HG03521 (cell line): ENCODE measurements around the gene RER1.
A peak's percentile ranks its signal among the peaks of the same experiment; 100 is the strongest.

ENCODE experiments used
- ATAC-seq: cut with Tn5 transposase; IDR thresholded peaks from one replicate; pipeline ENCODE4 v1.9.1; 2021; ENCODE audit warnings: mild to moderate bottlenecking, moderate library complexity; ENCODE audit not compliant: unreplicated experiment

The RER1 gene

DNA sequence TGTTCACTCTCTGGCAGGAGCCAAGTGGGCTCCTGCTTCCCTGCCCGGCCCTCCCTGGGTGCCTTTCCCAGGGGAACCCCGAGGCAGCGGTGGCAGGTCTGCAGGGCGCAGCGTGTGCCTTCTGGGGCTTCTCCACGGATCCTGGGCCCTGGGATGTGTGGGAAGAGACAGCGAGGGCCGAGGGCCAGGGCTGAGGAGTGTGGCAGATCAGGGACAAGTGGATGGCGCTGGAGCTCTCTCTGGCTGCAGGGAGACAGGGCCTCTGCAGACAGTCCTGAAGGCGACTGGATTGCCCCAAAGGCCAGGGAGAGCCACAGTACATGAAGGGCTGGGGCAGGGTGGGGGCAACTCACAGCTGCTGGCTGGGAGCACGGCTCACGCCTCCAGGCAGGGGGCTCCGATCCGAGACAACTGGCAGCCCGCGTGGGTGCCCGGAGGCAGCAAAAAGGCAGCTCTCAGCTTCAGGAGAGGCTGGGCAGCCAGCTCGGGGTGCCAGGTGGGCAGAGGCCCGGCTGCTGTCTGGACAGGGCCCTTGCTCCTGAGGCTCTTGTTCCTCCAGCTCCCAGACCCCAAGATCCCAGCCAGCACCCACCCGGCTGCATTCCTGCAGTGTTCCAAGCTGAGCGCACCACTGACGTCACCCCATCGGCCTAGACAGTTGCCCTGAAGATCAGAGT is 16.3 kb upstream of the RER1 start:
- ATAC-seq: no peak

GRCh38 chr1:2375923-2376260 is 15.7 kb upstream of the RER1 start:
- ATAC-seq: no peak

GRCh38 chr1:2376261-2376741 is 15.3 kb upstream of the RER1 start:
- ATAC-seq: no peak

DNA sequence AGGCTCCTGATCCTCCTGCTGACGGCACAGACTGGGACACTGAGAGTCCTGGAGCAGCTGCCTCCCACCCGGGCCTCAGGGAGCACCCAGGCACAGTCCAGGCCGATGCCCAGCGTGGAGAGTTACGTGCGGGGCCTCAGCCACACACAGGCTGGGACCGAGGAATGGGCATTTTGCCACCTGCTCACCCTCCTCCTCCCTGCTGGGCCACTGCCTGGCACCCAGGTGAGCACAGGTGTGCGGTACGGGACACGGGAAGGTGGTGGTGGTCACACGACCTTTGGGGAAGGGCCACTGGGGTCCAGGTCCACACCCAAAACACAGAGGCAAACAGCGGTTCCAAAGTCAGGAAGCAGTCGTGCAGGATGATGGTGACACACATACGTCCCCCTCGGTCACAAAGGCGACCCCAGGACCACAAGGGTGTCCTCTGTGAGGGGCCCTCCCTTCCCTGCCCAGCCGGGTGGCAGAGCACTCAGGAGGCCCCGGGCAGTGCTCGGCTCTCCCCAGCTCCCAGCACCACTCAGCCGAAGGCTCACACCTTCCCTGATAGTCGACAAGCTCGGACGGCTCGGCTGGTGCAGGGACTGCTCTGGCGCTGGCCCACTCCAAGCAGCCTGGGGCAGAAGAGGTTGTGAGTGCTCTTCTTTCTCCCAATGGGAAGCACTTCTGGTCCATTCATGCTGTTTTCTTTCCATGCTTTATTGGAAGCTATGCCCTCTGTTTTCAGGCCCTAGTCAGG is 14.5 kb upstream of the RER1 start:
- no peak for ATAC-seq

DNA sequence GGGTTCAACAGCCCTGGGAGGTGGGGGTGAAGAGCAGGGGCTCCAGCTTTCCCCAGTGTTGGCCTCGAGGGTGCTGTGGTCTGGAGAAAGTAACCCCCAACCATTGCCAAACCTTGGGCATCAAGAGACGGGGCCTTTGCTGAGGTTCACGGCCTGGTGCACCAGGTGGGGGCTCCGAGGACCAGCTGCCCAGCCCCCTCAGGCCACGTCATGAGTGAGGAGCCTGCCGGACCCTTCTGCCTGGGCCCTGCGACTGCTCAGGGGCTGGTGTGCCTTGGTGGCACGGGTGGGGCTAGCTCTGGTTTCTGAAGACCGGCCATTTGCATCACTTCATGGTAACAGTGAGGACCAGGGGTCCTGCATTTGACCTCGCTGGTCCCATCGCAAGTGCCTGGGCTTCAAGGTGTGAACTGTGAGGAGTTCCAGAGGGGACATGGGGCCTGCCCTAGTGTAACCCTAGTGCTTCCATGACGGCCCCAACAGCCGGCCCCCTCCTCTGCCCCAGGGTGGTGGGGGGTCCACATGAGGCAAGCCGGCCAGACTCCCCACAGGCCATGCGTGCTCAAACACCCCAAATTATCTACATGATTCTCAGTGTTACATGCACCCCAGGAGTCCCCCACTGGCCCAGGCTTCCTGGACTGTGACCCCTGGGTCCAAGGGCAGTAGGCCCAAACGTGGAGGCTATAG is 13.7 kb upstream of the RER1 start:
- ATAC-seq: no peak

DNA sequence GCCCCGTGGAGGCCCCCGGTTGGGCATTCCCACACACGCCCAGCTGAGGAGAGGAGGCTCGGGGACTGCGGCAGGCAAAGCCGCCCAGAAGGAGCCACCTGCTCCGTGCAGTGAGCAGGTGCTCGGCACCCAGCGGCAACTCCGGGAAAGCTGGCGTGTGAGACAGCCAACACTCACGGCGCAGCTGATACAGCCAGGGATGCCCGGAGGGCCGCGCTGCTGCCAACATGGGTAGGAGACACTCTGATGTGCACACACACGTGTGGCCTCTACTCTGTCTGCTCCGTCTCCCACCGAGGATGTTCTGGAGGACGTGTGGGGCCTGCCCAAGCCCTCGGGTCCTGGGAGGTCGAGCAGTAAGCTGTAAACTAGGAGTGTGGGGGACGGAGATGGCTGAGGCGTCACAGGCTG is 13.2 kb upstream of the RER1 start:
- ATAC-seq: no peak

- no peak for ATAC-seq
Measured at GRCh38 chr1:2378956-2379732, 12.5 kb upstream of the RER1 start.

- no peak for ATAC-seq
Measured at GRCh38 chr1:2379733-2380404, 11.8 kb upstream of the RER1 start.

- ATAC-seq: no peak
Measured at GRCh38 chr1:2380816-2381591, 10.6 kb upstream of the RER1 start.

- ATAC-seq: peak; percentile 48
Measured at GRCh38 chr1:2381741-2382620, 9.7 kb upstream of the RER1 start.

DNA sequence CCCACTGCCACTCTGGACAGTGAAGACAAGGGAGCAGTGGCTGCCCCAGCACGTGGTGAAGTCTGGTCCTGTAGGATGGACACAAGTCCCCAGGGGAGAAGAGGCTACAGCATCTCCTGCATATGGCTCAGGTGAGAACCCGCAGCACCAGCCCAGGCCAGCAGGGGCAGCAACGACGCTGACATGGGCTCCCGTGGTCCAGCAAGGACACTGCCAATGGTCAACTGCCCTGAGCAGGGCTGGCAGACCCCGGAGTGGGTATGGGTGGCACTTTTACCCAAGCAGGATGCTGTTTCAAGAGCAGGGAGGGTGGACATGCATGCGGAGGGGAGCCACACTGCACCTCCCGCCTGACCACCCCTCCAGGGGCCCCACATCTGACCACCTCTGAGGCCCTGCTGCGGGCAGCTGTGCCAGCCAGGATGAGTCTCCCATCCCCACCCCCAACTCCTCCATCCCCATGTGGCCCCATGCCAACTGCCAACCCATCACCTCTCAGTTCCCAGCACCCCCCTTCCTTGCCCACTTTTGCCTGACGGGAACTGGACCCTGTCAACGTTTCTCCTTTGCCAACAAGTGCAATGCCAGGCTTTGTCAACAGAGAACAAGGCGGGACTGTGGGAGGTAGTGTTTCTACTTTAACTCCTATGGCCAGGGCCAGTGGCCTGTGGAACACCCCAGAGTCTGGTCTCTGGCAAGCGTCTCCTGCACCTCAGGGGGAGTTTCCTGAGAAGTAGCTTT is 8.8 kb upstream of the RER1 start:
- no peak for ATAC-seq

DNA sequence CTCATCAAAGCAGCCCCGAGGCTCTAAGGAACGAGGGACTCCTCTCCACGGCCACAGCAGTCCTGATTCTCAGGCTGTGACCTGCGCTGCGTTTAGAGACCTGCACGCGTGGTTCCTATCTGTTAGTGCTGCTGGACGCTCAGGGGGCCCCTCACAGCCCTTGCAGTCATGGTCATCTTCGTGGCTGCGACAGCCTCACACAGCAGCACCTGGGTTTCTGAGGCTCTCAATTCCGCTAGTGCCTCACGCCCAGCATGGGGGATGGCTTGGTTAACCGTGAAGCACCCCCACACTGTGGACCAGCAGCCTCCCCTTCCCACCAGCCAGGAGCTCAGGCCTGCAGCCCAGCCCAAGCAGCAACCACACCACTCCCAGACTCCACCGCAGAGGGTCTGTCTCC is 8.1 kb upstream of the RER1 start:
- no peak for ATAC-seq

GRCh38 chr1:2384130-2384860 is 7.3 kb upstream of the RER1 start:
- ATAC-seq: no peak

DNA sequence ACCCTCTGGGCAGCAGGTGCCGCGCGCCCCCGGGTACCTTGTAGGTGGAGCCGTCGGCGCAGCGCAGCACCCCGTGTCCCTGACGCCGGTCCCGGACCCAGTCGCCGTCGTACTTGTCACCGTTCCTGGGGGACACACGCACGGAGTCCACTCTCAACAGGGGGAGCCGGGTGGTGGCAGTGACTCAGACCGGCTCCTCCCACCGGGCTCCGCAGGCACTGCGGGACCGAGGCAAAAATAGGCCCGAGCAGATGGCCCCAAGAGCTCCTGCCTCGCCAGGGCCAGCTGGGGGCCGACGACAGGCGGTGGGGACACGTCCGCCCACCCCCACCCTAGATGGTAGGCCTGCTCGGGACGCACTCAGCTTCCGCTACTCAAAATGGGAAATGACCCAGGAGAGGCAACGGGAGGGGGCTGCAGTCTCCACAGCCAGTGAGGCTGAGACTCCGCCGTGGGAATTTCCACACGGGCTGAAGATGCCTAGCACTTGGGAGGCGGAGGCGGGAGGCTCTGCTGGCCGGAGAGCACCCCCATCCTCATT is 6.6 kb upstream of the RER1 start:
- ATAC-seq: no peak

GRCh38 chr1:2385606-2386280 is 5.9 kb upstream of the RER1 start:
- no peak for ATAC-seq

DNA sequence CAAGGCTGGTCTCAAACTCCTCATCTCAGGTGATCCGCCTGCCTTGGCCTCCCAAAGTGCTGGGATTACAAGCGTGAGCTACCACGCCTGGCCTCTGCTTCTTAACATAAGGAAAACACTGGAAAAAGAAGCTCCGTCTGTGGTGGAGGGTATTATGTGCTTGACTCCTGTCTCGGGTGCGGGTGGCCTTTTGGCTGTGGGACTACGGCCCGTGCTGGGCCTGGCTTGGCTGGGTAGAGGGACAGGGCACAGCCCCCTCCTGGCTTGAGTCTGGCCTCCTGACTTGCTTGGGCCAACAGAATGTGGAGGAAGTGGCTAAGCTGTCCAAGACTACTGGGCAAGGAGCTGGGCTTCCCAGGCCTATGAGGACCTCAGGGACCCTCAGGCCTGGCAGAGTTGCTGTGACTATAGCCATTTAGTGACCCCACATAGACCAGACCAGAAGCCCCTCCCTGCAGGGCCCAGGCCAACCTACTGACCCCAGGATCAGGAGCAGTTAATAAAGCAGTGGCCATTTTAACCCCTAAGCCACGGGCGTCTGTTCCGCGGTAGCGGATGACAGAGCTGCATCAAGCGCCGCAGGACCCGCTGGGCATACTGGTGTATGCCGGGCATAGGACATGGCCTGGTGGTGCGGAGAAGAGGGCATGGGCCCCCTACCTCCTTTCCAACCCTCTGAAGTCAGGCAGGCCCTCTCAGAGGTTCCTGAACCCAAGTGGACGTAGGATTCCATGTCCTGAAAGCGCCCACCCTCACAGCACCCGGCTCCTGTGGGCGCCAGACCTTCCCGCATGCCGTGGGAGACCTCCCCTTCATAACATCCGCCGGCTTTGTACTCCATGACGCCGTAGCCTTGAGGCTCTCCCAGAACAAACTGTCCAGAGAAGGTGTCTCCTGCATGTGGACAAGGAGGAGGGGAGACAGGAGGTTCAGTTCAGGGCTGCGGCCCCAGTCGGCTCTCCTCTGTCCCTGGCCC is 4.7 kb upstream of the RER1 start:
- no peak for ATAC-seq
